MCF 10A (cell line): ENCODE results near the gene IQCB1. TPM values are rescaled to one million over a fixed set of nuclear protein-coding genes. Genes with fewer than 3 reads are reported as not detected.

ENCODE experiments used
- BruUV-seq: library from RNA; stranded (reverse); fragments of 400-500 nt; replicated peaks from 2 replicates; lab custom pipeline; 2021; lab: Mats Ljungman, UMichigan
- CTCF ChIA-PET: fragments of 300-600 bp; sonication (Branson Sonifier 250); formaldehyde crosslinking; extraction: SDS; loops from one replicate; lab custom pipeline; 2021; ENCODE audit warnings: antibody characterized with exemption, inconsistent platforms; lab: Yijun Ruan, JAX
- POLR2A ChIA-PET: fragments of 300-600, 350-650 bp; sonication (Branson Sonifier 250); formaldehyde crosslinking; extraction: SDS; loops from one replicate; lab custom pipeline; 2020; ENCODE audit warnings: antibody characterized with exemption, inconsistent platforms; lab: Yijun Ruan, JAX
- DNase-seq: peaks from one replicate; pipeline ENCODE4 v3.0.0-alpha.2; 2018; ENCODE audit not compliant: unreplicated experiment
- H3K27ac Mint-ChIP-seq: one replicate; pipeline ENCODE4 v1.8.0; 2022; ENCODE audit warnings: mild to moderate bottlenecking, low read depth, mixed read lengths; ENCODE audit not compliant: unreplicated experiment
- H3K27me3 Mint-ChIP-seq: one replicate; pipeline ENCODE4 v1.8.0; 2022; ENCODE audit warnings: mixed read lengths; ENCODE audit not compliant: insufficient read depth, unreplicated experiment
- H3K36me3 Mint-ChIP-seq: one replicate; pipeline ENCODE4 v1.8.0; 2022; ENCODE audit warnings: mild to moderate bottlenecking, moderate library complexity, mixed read lengths; ENCODE audit not compliant: insufficient read depth, unreplicated experiment
- H3K4me1 Mint-ChIP-seq: one replicate; pipeline ENCODE4 v1.8.0; 2022; ENCODE audit warnings: mixed read lengths; ENCODE audit not compliant: insufficient read depth, unreplicated experiment
- H3K4me3 Mint-ChIP-seq: one replicate; pipeline ENCODE4 v1.8.0; 2022; ENCODE audit warnings: mild to moderate bottlenecking, moderate library complexity, mixed read lengths; ENCODE audit not compliant: unreplicated experiment
- H3K9me3 Mint-ChIP-seq: one replicate; pipeline ENCODE4 v1.8.0; 2022; ENCODE audit warnings: mixed read lengths; ENCODE audit not compliant: unreplicated experiment
- intact Hi-C: fragments of 100-400 bp; cut with micrococcal nuclease; formaldehyde crosslinking; loops from 2 replicates; pipeline ENCODE4 v1.14.1; 2022
- total RNA-seq: library from RNA; stranded (reverse); gene quantifications from 2 replicates; pipeline ENCODE4 v1.2.3, GENCODE V29; 2022
- TF ChIP-seq, protein P1 (sequence below): fragments of 200-600 bp; IDR thresholded peaks from one replicate; pipeline ENCODE4 v1.8.0; 2022; ENCODE audit warnings: antibody characterized with exemption, mild to moderate bottlenecking; ENCODE audit not compliant: unreplicated experiment

Gene IQCB1
- total RNA-seq, 1 experiment from 2014 or later: 33.5 TPM

- Mint-ChIP-seq H3K4me1 (peaks cover 30% of the 10 kb centered on the region), H3K36me3 (peaks cover 10% of the 10 kb centered on the region), H3K4me3 (no peak overlapping the region), H3K9me3 (no peaks in the 10 kb centered on the region), H3K27me3 (no peaks in the 10 kb centered on the region), H3K27ac (peak overlapping the region; percentile 5)
- BruUV-seq: no TSS peak
- ChIA-PET CTCF (no interaction called here), POLR2A (interaction anchor here (0.8 to 9.7 kb wide), 4 partner anchors 8 to 21 kb away, joined by 3 to 124 read pairs (median 6); partner anchors contain the start of gene GOLGB1)
- intact Hi-C loops: no loop called here
- TF ChIP-seq, protein P1, sequence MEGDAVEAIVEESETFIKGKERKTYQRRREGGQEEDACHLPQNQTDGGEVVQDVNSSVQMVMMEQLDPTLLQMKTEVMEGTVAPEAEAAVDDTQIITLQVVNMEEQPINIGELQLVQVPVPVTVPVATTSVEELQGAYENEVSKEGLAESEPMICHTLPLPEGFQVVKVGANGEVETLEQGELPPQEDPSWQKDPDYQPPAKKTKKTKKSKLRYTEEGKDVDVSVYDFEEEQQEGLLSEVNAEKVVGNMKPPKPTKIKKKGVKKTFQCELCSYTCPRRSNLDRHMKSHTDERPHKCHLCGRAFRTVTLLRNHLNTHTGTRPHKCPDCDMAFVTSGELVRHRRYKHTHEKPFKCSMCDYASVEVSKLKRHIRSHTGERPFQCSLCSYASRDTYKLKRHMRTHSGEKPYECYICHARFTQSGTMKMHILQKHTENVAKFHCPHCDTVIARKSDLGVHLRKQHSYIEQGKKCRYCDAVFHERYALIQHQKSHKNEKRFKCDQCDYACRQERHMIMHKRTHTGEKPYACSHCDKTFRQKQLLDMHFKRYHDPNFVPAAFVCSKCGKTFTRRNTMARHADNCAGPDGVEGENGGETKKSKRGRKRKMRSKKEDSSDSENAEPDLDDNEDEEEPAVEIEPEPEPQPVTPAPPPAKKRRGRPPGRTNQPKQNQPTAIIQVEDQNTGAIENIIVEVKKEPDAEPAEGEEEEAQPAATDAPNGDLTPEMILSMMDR: no peak
- no peak for DNase-seq
Measured at GRCh38 chr3:121735047-121735696, 99.7 kb downstream of the IQCB1 start.

GRCh38 chr3:121730940-121731687 is 103.7 kb downstream of the IQCB1 start:
- TF ChIP-seq, protein P1: no peak
- BruUV-seq: TSS peak; percentile 46
- ChIA-PET CTCF (interaction anchor here (0.5 to 0.8 kb wide), 3 partner anchors 18 to 1138 kb away, joined by 3 read pairs; partner anchors contain the start of gene GOLGB1), POLR2A (interaction anchor here (0.6 to 9.7 kb wide), 5 partner anchors 14 to 192 kb away, joined by 3 to 124 read pairs (median 4); partner anchors contain the start of genes EAF2, GOLGB1, IQCB1 and POLQ)
- Mint-ChIP-seq H3K9me3 (no peaks in the 10 kb centered on the region), H3K4me1 (peaks cover 34% of the 10 kb centered on the region), H3K27me3 (no peaks in the 10 kb centered on the region), H3K4me3 (peak overlapping the region; percentile 62), H3K27ac (peak overlapping the region; percentile 98), H3K36me3 (peaks cover 30% of the 10 kb centered on the region)
- intact Hi-C loops: no loop called here
- DNase-seq: peak; percentile 47

DNA sequence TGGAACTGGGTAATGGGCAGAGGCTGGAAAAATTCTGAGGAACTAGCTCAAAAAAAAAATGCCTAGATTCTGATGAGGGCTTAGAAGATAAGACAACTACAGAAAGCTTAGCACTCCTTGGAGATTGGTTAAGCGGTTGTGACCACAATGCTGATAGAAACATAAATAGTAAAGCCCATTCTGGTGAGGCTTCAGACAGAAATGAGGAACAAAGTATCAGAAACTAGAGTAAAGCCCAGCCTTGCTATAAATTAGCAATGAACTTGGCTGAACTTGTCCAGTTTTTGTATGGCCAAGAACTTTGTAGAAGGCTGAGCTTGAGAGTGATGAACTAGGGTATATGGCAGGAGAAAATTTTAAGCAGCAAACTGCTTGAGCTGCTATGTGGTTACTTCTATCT is 110.7 kb downstream of the IQCB1 start:
- BruUV-seq: no TSS peak
- H3K4me3 Mint-ChIP-seq: no peak overlapping the region
- H3K27me3 Mint-ChIP-seq: no peaks in the 10 kb centered on the region
- TF ChIP-seq, protein P1: no peak
- ChIA-PET CTCF (interaction anchor here (0.5 kb wide), 1 partner anchor 128 kb away, joined by 3 read pairs; no protein-coding TSS in a partner anchor), POLR2A (no interaction called here)
- no peaks in the 10 kb centered on the region for H3K9me3 Mint-ChIP-seq
- DNase-seq: no peak
- H3K27ac Mint-ChIP-seq: no peak overlapping the region
- intact Hi-C loops: no loop called here
- H3K4me1 Mint-ChIP-seq: peaks cover 5% of the 10 kb centered on the region
- peaks cover 99% of the 10 kb centered on the region for H3K36me3 Mint-ChIP-seq

DNA sequence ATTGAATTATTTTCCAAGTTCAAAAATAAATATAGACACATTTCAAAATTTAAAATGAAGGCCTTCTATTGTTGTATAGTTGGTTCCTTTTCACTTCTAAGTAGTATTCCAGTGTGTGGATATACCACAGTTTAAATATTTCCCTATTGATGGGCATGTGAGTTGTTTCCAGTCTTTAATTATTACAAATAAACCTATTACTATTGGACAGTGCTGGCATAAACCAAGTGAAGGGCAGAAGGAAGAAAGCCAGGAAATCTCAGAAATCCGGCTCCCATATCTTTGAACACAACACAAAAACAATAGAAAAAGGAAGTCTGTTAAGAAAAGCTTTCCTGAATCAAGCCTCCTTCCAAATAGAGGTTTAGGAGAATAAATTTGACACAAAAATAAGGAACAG is 111.4 kb downstream of the IQCB1 start:
- Mint-ChIP-seq H3K27ac (no peak overlapping the region), H3K27me3 (no peaks in the 10 kb centered on the region), H3K4me3 (no peak overlapping the region), H3K36me3 (peaks cover 99% of the 10 kb centered on the region), H3K9me3 (no peaks in the 10 kb centered on the region), H3K4me1 (peaks cover 5% of the 10 kb centered on the region)
- intact Hi-C loops: no loop called here
- CTCF ChIA-PET: no interaction called here
- POLR2A ChIA-PET: no interaction called here
- TF ChIP-seq, protein P1: no peak
- BruUV-seq: no TSS peak
- DNase-seq: no peak
